DMS 273 treated with DMSO at 0.1 percent for 48 hours (cell line): ENCODE measurements around the gene IKZF3.
"Not testable (repeated sequence)": the region's sequence is repeated elsewhere in the genome, so short reads cannot be mapped to it uniquely, and the experiment has no call there.

Experiments used
- DNase-seq: peaks from one replicate; lab custom pipeline; 2025; lab: John Stamatoyannopoulos, UW

The IKZF3 gene

GRCh38 chr17:39777534-39778365 lies 86.4 kb downstream of the IKZF3 start:
- no peak for DNase-seq

- DNase-seq: no peak
Measured at GRCh38 chr17:39776252-39776651, 87.9 kb downstream of the IKZF3 start.

- DNase-seq: no peak
Measured at GRCh38 chr17:39775031-39775430, 89.1 kb downstream of the IKZF3 start.

- no peak for DNase-seq
Measured at GRCh38 chr17:39774047-39774446, 90.1 kb downstream of the IKZF3 start.

GRCh38 chr17:39772987-39773934 lies 90.9 kb downstream of the IKZF3 start:
- no peak for DNase-seq

GRCh38 chr17:39772415-39772814 lies 91.7 kb downstream of the IKZF3 start:
- DNase-seq: no peak

- peak; percentile 56 for DNase-seq
Measured at GRCh38 chr17:39769974-39770587, 94.0 kb downstream of the IKZF3 start.

- DNase-seq: no peak
Measured at GRCh38 chr17:39767147-39767546, 97.0 kb downstream of the IKZF3 start.

GRCh38 chr17:39765766-39766165 lies 98.3 kb downstream of the IKZF3 start:
- no peak for DNase-seq

GRCh38 chr17:39765175-39765574 lies 98.9 kb downstream of the IKZF3 start:
- DNase-seq: no peak

- not testable (repeated sequence) for DNase-seq
Measured at GRCh38 chr17:39764171-39764570, 99.9 kb downstream of the IKZF3 start.

- DNase-seq: no peak
Measured at GRCh38 chr17:39763051-39763820, 100.9 kb downstream of the IKZF3 start.

GRCh38 chr17:39761861-39762496 lies 102.1 kb downstream of the IKZF3 start:
- no peak for DNase-seq

- no peak for DNase-seq
Measured at GRCh38 chr17:39759204-39759603, 104.9 kb downstream of the IKZF3 start.

- no peak for DNase-seq
Measured at GRCh38 chr17:39757931-39758873, 105.9 kb downstream of the IKZF3 start.

- DNase-seq: no peak
Measured at GRCh38 chr17:39757176-39757662, 106.9 kb downstream of the IKZF3 start.

- no peak for DNase-seq
Measured at GRCh38 chr17:39756380-39757079, 107.6 kb downstream of the IKZF3 start.

- DNase-seq: no peak
Measured at GRCh38 chr17:39755554-39756379, 108.3 kb downstream of the IKZF3 start.
